ENCODE measurements around the gene ITPRIPL2. TPM values are rescaled to one million over a fixed set of nuclear protein-coding genes. Genes with fewer than 3 reads are reported as not detected.

Gene ITPRIPL2
- total and polyA plus RNA-seq, 2 of the 13 experiments (the other 11 are each of a cell fraction or from before 2014, with no cell fraction given) = 5.9 to 12.6 TPM

- 0 out of 2 replicates have a peak, but pooled peaks have one; percentile 29 for TF ChIP-seq MYPOP (CRISPR knock-in tag; IDR thresholded peaks at IDR 0.05)
- peak; percentile 91 for TF ChIP-seq ZBTB21 (CRISPR knock-in tag; IDR thresholded peaks at IDR 0.05)
- TF ChIP-seq ETV6 (CRISPR knock-in tag; conservative IDR thresholded peaks at IDR 0.05) = peak; percentile 17; the same call in 1 of the 2 replicates
- no peak for TF ChIP-seq RFX1 (IDR thresholded peaks at IDR 0.05)
- TF ChIP-seq CREM (IDR thresholded peaks at IDR 0.05) = peak; percentile 81
- TF ChIP-seq CREM (CRISPR knock-in tag; IDR thresholded peaks at IDR 0.05) = no peak
- TF ChIP-seq IRF2 (CRISPR knock-in tag; IDR thresholded peaks at IDR 0.05) = no peak
- TF ChIP-seq ZNF644 (CRISPR knock-in tag; IDR thresholded peaks at IDR 0.05; ENCODE audit: low read depth) = no peak
- TF ChIP-seq FOXA1 (IDR thresholded peaks at IDR 0.05) = no peak
- TF ChIP-seq FOXA1 (CRISPR knock-in tag; IDR thresholded peaks at IDR 0.05) = 0 out of 2 replicates have a peak, but pooled peaks have one; percentile 42
- TF ChIP-seq REXO4 (CRISPR knock-in tag; IDR thresholded peaks at IDR 0.05; ENCODE audit: borderline replicate concordance) = no peak
- TF ChIP-seq RXRB (CRISPR knock-in tag; IDR thresholded peaks at IDR 0.05; ENCODE audit: borderline replicate concordance) = peak; percentile 66; the same call in 1 of the 2 replicates
- 0 out of 2 replicates have a peak, but pooled peaks have one; percentile 63 for TF ChIP-seq ZNF597 (CRISPR knock-in tag; IDR thresholded peaks at IDR 0.05)
- TF ChIP-seq FOXO4 (CRISPR knock-in tag; conservative IDR thresholded peaks at IDR 0.05) = no peak
- 0 out of 2 replicates have a peak, but pooled peaks have one; percentile 3 for TF ChIP-seq ZNF383 (CRISPR knock-in tag; IDR thresholded peaks at IDR 0.05; ENCODE audit: borderline replicate concordance)
- 0 out of 2 replicates have a peak, but pooled peaks have one; percentile 20 for TF ChIP-seq RBFOX2 (IDR thresholded peaks at IDR 0.05; ENCODE audit: low read depth, low read length)
- no peak for TF ChIP-seq HOXA7 (CRISPR knock-in tag; IDR thresholded peaks at IDR 0.05)
- TF ChIP-seq MTF2 (CRISPR knock-in tag; IDR thresholded peaks at IDR 0.05; ENCODE audit: borderline replicate concordance) = no peak
- TF ChIP-seq KAT7 (CRISPR knock-in tag; IDR thresholded peaks at IDR 0.05; ENCODE audit: borderline replicate concordance) = 0 out of 2 replicates have a peak, but pooled peaks have one; percentile 2
- 0 out of 2 replicates have a peak, but pooled peaks have one; percentile 41 for TF ChIP-seq KLF9 (CRISPR knock-in tag; IDR thresholded peaks at IDR 0.05; ENCODE audit: low read depth)
- TF ChIP-seq ATF3 (CRISPR knock-in tag; IDR thresholded peaks at IDR 0.05) = peak; percentile 78; the same call in 1 of the 2 replicates
- no peak for TF ChIP-seq ZNF589 (CRISPR knock-in tag; conservative IDR thresholded peaks at IDR 0.05)
- TF ChIP-seq KAT8 (CRISPR knock-in tag; IDR thresholded peaks at IDR 0.05) = 0 out of 2 replicates have a peak, but pooled peaks have one; percentile 23
- peak; percentile 65; the same call in 1 of the 2 replicates for TF ChIP-seq GATAD2A (CRISPR knock-in tag; IDR thresholded peaks at IDR 0.05)
- TF ChIP-seq ZFP91 (CRISPR knock-in tag; IDR thresholded peaks at IDR 0.05; ENCODE audit: borderline replicate concordance) = no peak; the same call in 1 of the 2 replicates
- TF ChIP-seq JUN (CRISPR knock-in tag; IDR thresholded peaks at IDR 0.05) = peak; percentile 93; the same call in 1 of the 2 replicates
These were observed 5.1 kb upstream of the ITPRIPL2 start (continued) for GRCh38 chr16:19108409-19109287.

Data from HepG2 (cell line).